Smooth muscle cell of the brain vasculature (primary cell): ENCODE results near the gene TNS2.
"Not testable (repeated sequence)": the region's sequence is repeated elsewhere in the genome, so short reads cannot be mapped to it uniquely, and the experiment has no call there.

Experiments used
- DNase-seq: peaks from one replicate; pipeline ENCODE4 v3.0.0-alpha.2; 2012; ENCODE audit warnings: low read depth, low spot score

TNS2 gene

GRCh38 chr12:53107122-53107521 lies 57.3 kb downstream of the TNS2 start:
- DNase-seq, result no peak

- not testable (repeated sequence) for DNase-seq
These were observed 62.6 kb downstream of the TNS2 start for GRCh38 chr12:53112431-53112830.

DNA sequence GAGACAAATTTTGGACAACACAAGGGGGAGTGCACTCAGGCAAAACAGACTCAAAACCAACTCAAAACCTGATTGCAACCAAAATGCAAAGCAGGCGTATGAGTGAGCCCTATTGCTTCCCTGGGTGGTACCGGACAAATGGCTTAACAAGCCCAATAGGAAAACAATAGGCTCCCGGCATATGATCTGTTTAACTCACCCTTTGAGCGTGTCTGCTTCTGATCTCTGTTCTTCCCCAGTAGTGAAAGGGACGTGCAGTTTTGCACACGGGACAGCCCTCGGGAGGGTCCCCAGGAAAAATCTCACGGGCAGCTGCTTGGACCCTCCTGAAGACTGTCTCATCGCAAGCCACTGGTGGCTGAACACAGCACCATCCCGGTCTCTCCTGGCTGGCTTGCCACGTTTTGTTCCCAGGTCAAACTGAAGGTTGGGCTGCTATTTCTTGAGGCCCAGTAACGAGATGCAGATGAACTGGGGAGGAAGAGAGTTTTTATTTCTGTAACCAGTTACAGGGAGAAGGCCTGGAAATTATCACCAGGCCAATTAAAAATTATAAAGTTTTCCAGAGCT lies 63.4 kb downstream of the TNS2 start:
- DNase-seq, result no peak

DNA sequence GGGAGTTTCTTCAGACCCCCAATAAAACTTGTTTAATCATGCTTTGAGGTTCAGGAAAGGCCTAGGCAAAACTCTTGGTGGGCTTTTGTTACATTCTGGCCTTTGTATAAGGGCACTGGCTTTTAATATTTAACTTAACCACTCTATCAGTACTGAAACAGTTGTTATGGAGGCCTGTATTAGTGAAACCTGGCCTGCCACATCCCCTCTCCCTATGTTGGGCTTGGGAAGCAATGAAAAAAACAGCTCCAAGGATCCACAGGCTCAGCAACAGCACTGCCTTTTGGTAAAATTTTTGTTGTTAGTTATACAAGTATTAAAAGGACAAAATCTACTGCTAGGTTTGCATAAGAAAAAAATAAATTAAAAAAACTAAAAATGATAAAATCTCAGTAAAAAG lies 64.1 kb downstream of the TNS2 start:
- no peak for DNase-seq
